SK-N-SH (cell line): ENCODE results near the gene PCBP4. TPM values are rescaled to one million over a fixed set of nuclear protein-coding genes. Genes with fewer than 3 reads are reported as not detected.

Experiments
- CTCF ChIA-PET: fragments of 300-600, 350-600 bp; formaldehyde crosslinking; extraction: SDS; loops from one replicate; lab custom pipeline; 2021; lab: Yijun Ruan, JAX
- POLR2A ChIA-PET: fragments of 350-600 bp; sonication (Branson Sonifier 250); formaldehyde crosslinking; extraction: SDS; loops from one replicate; lab custom pipeline; 2020; ENCODE audit warnings: antibody characterized with exemption, inconsistent platforms; lab: Yijun Ruan, JAX
- DNase-seq: peaks from one replicate; pipeline ENCODE4 v3.0.0; 2012
- H2AFZ ChIP-seq: fragments of 200-600 bp; sonication (generic); 2 replicates; pipeline ENCODE4 v1.8.1; 2016; ENCODE audit warnings: antibody characterized with exemption, mild to moderate bottlenecking, low read depth
- H3F3A ChIP-seq: fragments of 200-600 bp; sonication (generic); replicated peaks from 2 replicates; pipeline ENCODE3; 2016; ENCODE audit warnings: antibody characterized with exemption, mild to moderate bottlenecking; ENCODE audit not compliant: insufficient read depth
- H3K27ac ChIP-seq, 2 experiments: fragments of 200-500 bp in 1 of 2; fragments of 200-600 bp in 1 of 2; sonication (Bioruptor generic) in 1 of 2; sonication (generic), shearing (Covaris generic) in 1 of 2; 2 replicates each; pipeline versions ENCODE4 v1.5.1 to v1.6.1; 2014 to 2016; ENCODE audit warnings: low read depth in 2 of 2, inconsistent platforms in 1 of 2, low read length in 1 of 2, mild to moderate bottlenecking in 1 of 2, mixed read lengths in 1 of 2
- H3K27me3 ChIP-seq: fragments of 200-600 bp; sonication (generic), shearing (Covaris generic); 2 replicates; pipeline ENCODE4 v1.6.1; 2016; ENCODE audit warnings: mixed run types; ENCODE audit not compliant: insufficient read depth
- H3K36me3 ChIP-seq, 2 experiments: fragments of 200-500 bp in 1 of 2; fragments of 200-600 bp in 1 of 2; sonication (Bioruptor generic) in 1 of 2; sonication (generic) in 1 of 2; replicated peaks in 1 of 2; 2 replicates each; pipeline versions ENCODE3 to v1.5.1; 2014 to 2016; ENCODE audit warnings: low read length in 1 of 2, mild to moderate bottlenecking in 1 of 2; ENCODE audit not compliant: insufficient read depth in 2 of 2, control insufficient read depth in 1 of 2
- H3K4me1 ChIP-seq, 2 experiments: fragments of 200-500 bp in 1 of 2; fragments of 200-600 bp in 1 of 2; sonication (Bioruptor generic) in 1 of 2; sonication (generic), shearing (Covaris generic) in 1 of 2; 2 replicates each; pipeline versions ENCODE4 v1.5.1 to v1.6.1; 2014 to 2016; ENCODE audit warnings: low read depth in 1 of 2, low read length in 1 of 2, mixed run types in 1 of 2; ENCODE audit not compliant: insufficient read depth in 2 of 2, control insufficient read depth in 1 of 2
- H3K4me2 ChIP-seq: fragments of 200-600 bp; sonication (generic), shearing (Covaris generic); 2 replicates; pipeline ENCODE4 v1.6.1; 2017; ENCODE audit warnings: mixed run types
- H3K4me3 ChIP-seq, 2 experiments: fragments of 200-500 bp in 1 of 2; fragments of 200-600 bp in 1 of 2; sonication (Bioruptor generic) in 1 of 2; sonication (generic), shearing (Covaris generic) in 1 of 2; 2 replicates each; pipeline versions ENCODE4 v1.5.1 to v1.8.1; 2014 to 2016; ENCODE audit warnings: low read depth in 2 of 2, inconsistent platforms in 1 of 2, low read length in 1 of 2, mild to moderate bottlenecking in 1 of 2, mixed read lengths in 1 of 2, moderate library complexity in 1 of 2
- H3K79me2 ChIP-seq: fragments of 200-600 bp; sonication (generic); 2 replicates; pipeline ENCODE4 v1.8.1; 2017; ENCODE audit warnings: mild to moderate bottlenecking; ENCODE audit not compliant: insufficient read depth
- H3K9ac ChIP-seq: fragments of 200-600 bp; sonication (generic); 2 replicates; pipeline ENCODE4 v1.6.1; 2017; ENCODE audit warnings: mixed run types
- H3K9me2 ChIP-seq: fragments of 200-600 bp; sonication (generic); 2 replicates; pipeline ENCODE4 v1.6.1; 2017; ENCODE audit warnings: mixed run types
- H3K9me3 ChIP-seq: fragments of 200-600 bp; sonication (generic); 2 replicates; pipeline ENCODE4 v1.6.1; 2017; ENCODE audit warnings: mixed run types, mild to moderate bottlenecking, moderate library complexity
- H4K20me1 ChIP-seq: fragments of 200-600 bp; sonication (generic); 2 replicates; pipeline ENCODE4 v1.6.1; 2017; ENCODE audit warnings: mild to moderate bottlenecking, mixed run types; ENCODE audit not compliant: insufficient read depth
- CHD2 ChIP-seq: fragments of 150-350 bp; IDR thresholded peaks from 2 replicates; pipeline ENCODE4 v1.6.1; 2018; ENCODE audit warnings: low read length; ENCODE audit not compliant: partially characterized antibody
- CTCF ChIP-seq: fragments of 200-600 bp; sonication (generic); IDR thresholded peaks from 2 replicates; pipeline ENCODE4 v1.6.1; 2017; ENCODE audit warnings: antibody characterized with exemption, mild to moderate bottlenecking, moderate library complexity
- ELF1 ChIP-seq: IDR thresholded peaks from 2 replicates; pipeline ENCODE4 v1.4.0; 2012
- EZH2phosphoT487 ChIP-seq: fragments of 200-600 bp; sonication (generic); IDR thresholded peaks from 2 replicates; pipeline ENCODE4 v1.6.1; 2017; ENCODE audit warnings: low read depth, mixed run types, mild to moderate bottlenecking, antibody characterized with exemption, moderate library complexity, borderline replicate concordance
- FOSL2 ChIP-seq: IDR thresholded peaks from 2 replicates; pipeline ENCODE4 v1.4.0; 2012; ENCODE audit warnings: low read depth, mild to moderate bottlenecking, moderate library complexity, borderline replicate concordance
- FOXJ3 ChIP-seq: sonication (generic); formaldehyde crosslinking; IDR thresholded peaks from 2 replicates; pipeline ENCODE4 v1.5.1; 2020; ENCODE audit warnings: mild to moderate bottlenecking, missing genetic modification reagents
- GABPA ChIP-seq: IDR thresholded peaks from 2 replicates; pipeline ENCODE4 v1.4.0; 2012; ENCODE audit warnings: low read depth, mild to moderate bottlenecking
- GATA2 ChIP-seq: sonication (generic); formaldehyde crosslinking; IDR thresholded peaks from 2 replicates; pipeline ENCODE4 v1.5.0; 2020; ENCODE audit warnings: mild to moderate bottlenecking, missing genetic modification reagents
- IRF3 ChIP-seq: fragments of 150-350 bp; IDR thresholded peaks from 2 replicates; pipeline ENCODE4 v1.6.1; 2016; ENCODE audit warnings: mild to moderate bottlenecking, low read depth, low read length
- JUND ChIP-seq: IDR thresholded peaks from 2 replicates; pipeline ENCODE4 v1.4.0; 2012
- MAX ChIP-seq: IDR thresholded peaks from 2 replicates; pipeline ENCODE4 v1.4.0; 2012; ENCODE audit warnings: low read depth
- MXI1 ChIP-seq: IDR thresholded peaks from 2 replicates; pipeline ENCODE4 v1.6.1; 2012; ENCODE audit warnings: mild to moderate bottlenecking, low read depth, low read length, improper control_type of control experiment
- NFIC ChIP-seq: IDR thresholded peaks from 2 replicates; pipeline ENCODE4 v1.4.0; 2012; ENCODE audit warnings: borderline replicate concordance
- NRF1 ChIP-seq: IDR thresholded peaks from 2 replicates; pipeline ENCODE4 v1.6.1; 2012; ENCODE audit warnings: low read depth, mild to moderate bottlenecking, low read length
- PBX3 ChIP-seq: IDR thresholded peaks from 2 replicates; pipeline ENCODE4; 2012
- POLR2AphosphoS5 ChIP-seq: IDR thresholded peaks from 2 replicates; pipeline ENCODE4 v1.6.1; 2012; ENCODE audit warnings: low read depth, low read length
- RAD21 ChIP-seq: IDR thresholded peaks from 2 replicates; pipeline ENCODE4 v1.6.1; 2012; ENCODE audit warnings: mild to moderate bottlenecking, low read length
- RXRA ChIP-seq: IDR thresholded peaks from 2 replicates; pipeline ENCODE4 v1.4.0; 2012; ENCODE audit warnings: low read depth, mild to moderate bottlenecking, borderline replicate concordance
- SIN3A ChIP-seq: IDR thresholded peaks from 2 replicates; pipeline ENCODE4 v1.6.1; 2012; ENCODE audit warnings: low read depth, mild to moderate bottlenecking, low read length, moderate library complexity, borderline replicate concordance
- TAF1 ChIP-seq: IDR thresholded peaks from 2 replicates; pipeline ENCODE4 v1.6.1; 2012; ENCODE audit warnings: low read depth, mild to moderate bottlenecking, low read length, moderate library complexity, borderline replicate concordance
- TCF12 ChIP-seq: IDR thresholded peaks from 2 replicates; pipeline ENCODE4 v1.4.0; 2012
- USF1 ChIP-seq: IDR thresholded peaks from 2 replicates; pipeline ENCODE4 v1.4.0; 2012; ENCODE audit warnings: low read depth, borderline replicate concordance
- USF2 ChIP-seq: fragments of 150-350 bp; IDR thresholded peaks from 2 replicates; pipeline ENCODE4 v1.6.1; 2017; ENCODE audit warnings: antibody characterized with exemption, low read length, low read depth, borderline replicate concordance
- YY1 ChIP-seq: IDR thresholded peaks from 2 replicates; pipeline ENCODE4 v1.4.0; 2012; ENCODE audit warnings: low read depth, mild to moderate bottlenecking
- WGBS: methylation state at CpG from one replicate; pipeline ENCODE4 v1.1.6; 2017; ENCODE audit warnings: low lambda C conversion rate; 5-methylcytosine and 5-hydroxymethylcytosine counted together
- polyA plus RNA-seq, 3 experiments: library from polyadenylated mRNA; depleted of rRNA; stranded (reverse); fragments of >200 nt; gene quantifications; 2 replicates each; pipeline ENCODE4 v1.2.3, GENCODE V29; 2012

Gene PCBP4
- polyA plus RNA-seq, 1 of the 3 experiments (the other 2 are of a cell fraction): 97.4 TPM

- TF ChIP-seq MAX: no peak
- TF ChIP-seq YY1: no peak
- TF ChIP-seq NFIC: no peak
- no peak for TF ChIP-seq EZH2phosphoT487
- no peak for TF ChIP-seq TCF12
- TF ChIP-seq GATA2 (CRISPR knock-in tag): no peak
- no peak for TF ChIP-seq POLR2AphosphoS5
- TF ChIP-seq NRF1: no peak
- no peak for TF ChIP-seq RAD21
- no peak for TF ChIP-seq FOSL2
- no peak for TF ChIP-seq SIN3A
- TF ChIP-seq MXI1: no peak
Measured at GRCh38 chr3:51968883-51969678, 1.8 kb upstream of the PCBP4 start (continued).

- no peaks in the 10 kb centered on the region for H3K27me3 ChIP-seq
- DNase-seq: peak; percentile 88
- H3K79me2 ChIP-seq: peaks cover 40% of the 10 kb centered on the region
- H3K4me3 ChIP-seq: peak overlapping the region; percentile 74 to 79
- peaks cover 4 to 67% of the 10 kb centered on the region in 2 experiments; a peak in 2 of 4 replicates for H3K4me1 ChIP-seq
- peak overlapping the region; percentile 54 to 97 for H3K27ac ChIP-seq
- H3K9ac ChIP-seq: peak overlapping the region; percentile 78
- 0% methylated on average over 5 of the region's 11 CpGs for WGBS
- H4K20me1 ChIP-seq: no peaks in the 10 kb centered on the region
- ChIA-PET CTCF (interaction anchor here (0.9 to 4.8 kb wide), 8 partner anchors 9 to 36 kb away, joined by 3 to 27 read pairs (median 6); partner anchors contain the start of genes ACY1, GPR62, PARP3 and RRP9), POLR2A (interaction anchor here (0.6 to 3.9 kb wide), 7 partner anchors 15 to 1609 kb away, joined by 3 to 20 read pairs (median 4); partner anchors contain the start of genes ACY1, PARP3, RPL29 and RRP9)
- no peaks in the 10 kb centered on the region for H3K36me3 ChIP-seq
- no peak overlapping the region for H2AFZ ChIP-seq
- H3K4me2 ChIP-seq: peak overlapping the region; percentile 91
- no peaks in the 10 kb centered on the region for H3K9me2 ChIP-seq
- H3K9me3 ChIP-seq: no peaks in the 10 kb centered on the region
- peaks cover 12% of the 10 kb centered on the region for H3F3A ChIP-seq
- TF ChIP-seq EZH2phosphoT487 (no peak), ELF1 (no peak), CHD2 (peak; percentile 91), GATA2 (CRISPR knock-in tag) (peak; percentile 40; the same call in 1 of the 2 replicates), CTCF (no peak), PBX3 (no peak), YY1 (no peak), TCF12 (peak; percentile 33; the same call in 1 of the 2 replicates), FOSL2 (no peak), USF1 (no peak), FOXJ3 (no peak), RAD21 (no peak), JUND (no peak), IRF3 (no peak), RXRA (no peak), USF2 (no peak), GABPA (no peak), NFIC (no peak), TAF1 (no peak), MXI1 (no peak)
Measured at GRCh38 chr3:51968170-51968775, 1.0 kb upstream of the PCBP4 start.
